ENCODE data around the gene ROPN1. TPM values are rescaled to one million over a fixed set of nuclear protein-coding genes. Genes with fewer than 3 reads are reported as not detected.
A peak's percentile ranks its signal among the peaks of the same experiment; 100 is the strongest.

ROPN1 gene
- total and polyA plus RNA-seq, 10 of the 15 experiments (the other 5 are each of a cell fraction or from before 2014, with no cell fraction given): not detected

DNA sequence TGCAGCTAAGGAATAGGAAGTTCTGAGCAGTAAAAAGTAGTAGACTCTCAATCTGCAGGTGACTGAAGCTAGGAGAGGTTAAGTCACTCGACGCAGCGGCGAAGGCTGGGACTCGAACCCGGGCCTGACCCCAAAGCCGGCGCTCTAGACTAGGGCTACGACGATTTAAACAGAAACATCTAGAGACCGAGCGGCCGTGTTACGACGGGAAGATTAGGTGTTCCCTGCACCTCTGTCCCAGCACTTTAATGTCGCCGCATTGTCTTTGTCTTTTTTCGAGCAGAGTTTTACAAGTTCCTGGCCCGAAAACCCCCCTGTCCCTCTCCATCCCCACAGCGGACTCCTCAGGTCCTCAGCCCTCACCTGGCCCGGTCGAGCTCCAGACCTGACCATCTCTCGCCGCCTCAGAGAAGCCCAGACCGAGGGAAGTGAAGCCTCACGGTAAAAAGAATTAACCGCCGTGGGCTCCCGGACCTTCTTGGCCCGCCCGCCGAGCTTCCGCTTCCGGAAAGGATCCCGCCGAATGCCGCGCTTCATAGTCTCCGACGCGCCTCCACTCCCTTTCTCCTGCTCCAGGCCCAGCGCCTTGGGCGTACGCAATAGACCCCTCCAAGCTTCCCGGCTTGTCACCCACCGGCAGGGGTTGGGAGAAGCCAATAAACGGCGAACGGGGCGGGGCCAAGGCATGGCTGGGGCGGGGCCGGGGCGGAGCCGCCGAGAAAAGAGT lies 31.0 kb downstream of the ROPN1 start, which contains the start of gene CCDC14 (continued):
- TF ChIP-seq NFYA (IDR thresholded peaks at IDR 0.05; ENCODE audit: borderline replicate concordance, low read depth, low read length) (no peak), ZBTB4 (CRISPR knock-in tag; IDR thresholded peaks at IDR 0.05) (no peak), POLR2AphosphoS2 (IDR thresholded peaks at IDR 0.05; ENCODE audit: low read depth, low read length) (no peak), TARDBP (IDR thresholded peaks at IDR 0.05; ENCODE audit: borderline replicate concordance) (no peak), YBX1 (IDR thresholded peaks at IDR 0.05) (no peak), BCL11A (IDR thresholded peaks at IDR 0.05; ENCODE audit: low read depth, low read length) (no peak), POU2F2 (IDR thresholded peaks at IDR 0.05; ENCODE audit: borderline replicate concordance, low read depth, low read length) (peak; percentile 14; the same call in 1 of the 3 replicates), CHD2 (IDR thresholded peaks at IDR 0.05; ENCODE audit: borderline replicate concordance, low read depth, low read length) (no peak), EGR1 (IDR thresholded peaks at IDR 0.05; ENCODE audit: borderline replicate concordance in 1 of 2, low read depth in 2 of 2, low read length in 2 of 2) (0 out of 3 replicates have a peak, but pooled peaks of 1 of the 2 experiments have one; percentile 26), CBX5 (IDR thresholded peaks at IDR 0.05; ENCODE audit: low read depth) (no peak), ATF2 (IDR thresholded peaks at IDR 0.05; ENCODE audit: low read length) (no peak), CHD1 (IDR thresholded peaks at IDR 0.05; ENCODE audit: low read depth, low read length) (no peak), ASH2L (IDR thresholded peaks at IDR 0.05; ENCODE audit: borderline replicate concordance, low read depth) (no peak), SIX5 (IDR thresholded peaks at IDR 0.05; ENCODE audit: low read depth, low read length, severe bottlenecking) (peak; percentile 10), ZNF274 (IDR thresholded peaks at IDR 0.05; ENCODE audit: insufficient read depth, insufficient read length) (no peak), BMI1 (IDR thresholded peaks at IDR 0.05; ENCODE audit: borderline replicate concordance) (no peak), ZNF384 (IDR thresholded peaks at IDR 0.05; ENCODE audit: borderline replicate concordance, low read depth, low read length) (no peak), MYC (IDR thresholded peaks at IDR 0.05; ENCODE audit: insufficient read depth, insufficient read length, insufficient replicate concordance, low read length, severe bottlenecking) (no peak), MYB (IDR thresholded peaks at IDR 0.05; ENCODE audit: borderline replicate concordance, low read depth, low read length) (no peak)
- TF ChIP-seq, protein P1, sequence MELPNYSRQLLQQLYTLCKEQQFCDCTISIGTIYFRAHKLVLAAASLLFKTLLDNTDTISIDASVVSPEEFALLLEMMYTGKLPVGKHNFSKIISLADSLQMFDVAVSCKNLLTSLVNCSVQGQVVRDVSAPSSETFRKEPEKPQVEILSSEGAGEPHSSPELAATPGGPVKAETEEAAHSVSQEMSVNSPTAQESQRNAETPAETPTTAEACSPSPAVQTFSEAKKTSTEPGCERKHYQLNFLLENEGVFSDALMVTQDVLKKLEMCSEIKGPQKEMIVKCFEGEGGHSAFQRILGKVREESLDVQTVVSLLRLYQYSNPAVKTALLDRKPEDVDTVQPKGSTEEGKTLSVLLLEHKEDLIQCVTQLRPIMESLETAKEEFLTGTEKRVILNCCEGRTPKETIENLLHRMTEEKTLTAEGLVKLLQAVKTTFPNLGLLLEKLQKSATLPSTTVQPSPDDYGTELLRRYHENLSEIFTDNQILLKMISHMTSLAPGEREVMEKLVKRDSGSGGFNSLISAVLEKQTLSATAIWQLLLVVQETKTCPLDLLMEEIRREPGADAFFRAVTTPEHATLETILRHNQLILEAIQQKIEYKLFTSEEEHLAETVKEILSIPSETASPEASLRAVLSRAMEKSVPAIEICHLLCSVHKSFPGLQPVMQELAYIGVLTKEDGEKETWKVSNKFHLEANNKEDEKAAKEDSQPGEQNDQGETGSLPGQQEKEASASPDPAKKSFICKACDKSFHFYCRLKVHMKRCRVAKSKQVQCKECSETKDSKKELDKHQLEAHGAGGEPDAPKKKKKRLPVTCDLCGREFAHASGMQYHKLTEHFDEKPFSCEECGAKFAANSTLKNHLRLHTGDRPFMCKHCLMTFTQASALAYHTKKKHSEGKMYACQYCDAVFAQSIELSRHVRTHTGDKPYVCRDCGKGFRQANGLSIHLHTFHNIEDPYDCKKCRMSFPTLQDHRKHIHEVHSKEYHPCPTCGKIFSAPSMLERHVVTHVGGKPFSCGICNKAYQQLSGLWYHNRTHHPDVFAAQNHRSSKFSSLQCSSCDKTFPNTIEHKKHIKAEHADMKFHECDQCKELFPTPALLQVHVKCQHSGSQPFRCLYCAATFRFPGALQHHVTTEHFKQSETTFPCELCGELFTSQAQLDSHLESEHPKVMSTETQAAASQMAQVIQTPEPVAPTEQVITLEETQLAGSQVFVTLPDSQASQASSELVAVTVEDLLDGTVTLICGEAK (IDR thresholded peaks at IDR 0.05; ENCODE audit: borderline replicate concordance): peak; percentile 91
